ENCODE measurements around the gene SHC3. TPM values are rescaled to one million over a fixed set of nuclear protein-coding genes. Genes with fewer than 3 reads are reported as not detected.

The SHC3 gene
- total RNA-seq, 2 experiments from 2014 or later = not detected

DNA sequence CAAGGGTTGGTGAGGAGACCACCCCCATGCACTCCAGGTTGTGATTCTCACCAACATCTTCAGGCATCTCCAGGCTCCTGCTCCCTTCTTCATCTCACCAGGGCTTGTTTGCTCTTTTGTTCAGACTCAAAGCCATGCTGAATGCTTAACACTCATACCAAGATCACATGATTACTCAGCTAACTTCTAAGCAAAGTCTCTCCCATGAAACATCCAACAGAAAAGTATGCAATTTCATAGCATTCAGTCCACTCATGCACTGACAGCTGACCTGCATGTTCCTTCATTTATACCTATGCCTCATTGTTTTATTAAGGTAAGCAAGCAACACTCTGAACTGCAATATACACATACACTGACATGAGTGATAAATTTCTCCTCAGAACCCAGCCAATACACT is 69.0 kb downstream of the SHC3 start:
- Histone ChIP-seq H3K4me3 (ENCODE audit: low read length) (no peak overlapping the region), H3K4me1 (ENCODE audit: insufficient read depth, low read length) (no peaks in the 10 kb centered on the region), H3K36me3 (ENCODE audit: insufficient read depth, low read length) (no peaks in the 10 kb centered on the region), H3K27ac (ENCODE audit: low read depth in 1 of 2, low read length in 2 of 2) (no peak overlapping the region), H3K27me3 (ENCODE audit: control insufficient read depth in 1 of 2, insufficient read depth in 2 of 2, low read length in 2 of 2) (no peaks in the 10 kb centered on the region), H3K9me3 (ENCODE audit: control insufficient read depth in 1 of 2, insufficient read depth in 1 of 2, low read length in 2 of 2) (peaks cover 0 to 5% of the 10 kb centered on the region in 2 experiments)
- Mint-ChIP-seq H3K36me3 (ENCODE audit: low read depth) (no peaks in the 10 kb centered on the region), H3K9me3 (no peaks in the 10 kb centered on the region), H3K4me3 (no peak overlapping the region), H3K27me3 (peaks cover 33% of the 10 kb centered on the region), H3K27ac (no peak overlapping the region), H3K4me1 (ENCODE audit: low read depth) (no peaks in the 10 kb centered on the region)
- CTCF ChIA-PET = no interaction called here
- intact Hi-C loops (cut with DNase I, micrococcal nuclease) = no loop called here
- POLR2A ChIA-PET = no interaction called here
- no peak for DNase-seq
- TF ChIP-seq CTCF (IDR thresholded peaks at IDR 0.05) = no peak
- ATAC-seq (ENCODE audit: poor library complexity) = no peak

DNA sequence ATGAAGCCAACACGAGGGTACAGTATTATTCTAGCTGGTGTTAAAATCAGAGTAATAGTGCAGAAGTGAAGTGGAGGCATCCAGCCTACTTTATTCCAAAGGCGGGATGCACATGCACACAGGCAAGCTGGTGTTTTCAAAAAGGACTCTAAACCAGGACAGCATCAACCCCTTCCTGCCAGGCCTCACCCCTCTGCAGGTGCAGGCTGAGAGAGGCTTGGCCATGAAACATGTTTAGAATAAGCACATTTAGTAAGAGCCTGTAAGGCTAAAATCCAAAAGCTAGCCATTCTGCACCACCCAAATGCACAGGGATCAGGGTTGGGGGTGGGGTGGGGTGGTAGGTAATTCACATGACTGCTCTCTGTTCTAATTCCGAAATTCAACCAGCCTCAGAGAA is 71.2 kb downstream of the SHC3 start:
- Mint-ChIP-seq H3K4me3 (no peak overlapping the region), H3K27me3 (peaks cover 34% of the 10 kb centered on the region)

GRCh38 chr9:89106224-89106851 is 72.3 kb downstream of the SHC3 start:
- no peak overlapping the region for H3K4me3 Mint-ChIP-seq
- DNase-seq (no peak), ATAC-seq (ENCODE audit: poor library complexity) (no peak)
- Histone ChIP-seq H3K36me3 (ENCODE audit: insufficient read depth, low read length) (no peaks in the 10 kb centered on the region), H3K27ac (ENCODE audit: low read depth in 1 of 2, low read length in 2 of 2) (no peak overlapping the region), H3K27me3 (ENCODE audit: control insufficient read depth in 1 of 2, insufficient read depth in 2 of 2, low read length in 2 of 2) (peaks cover 0 to 3% of the 10 kb centered on the region in 2 experiments), H3K4me3 (ENCODE audit: low read length) (no peak overlapping the region), H3K4me1 (ENCODE audit: insufficient read depth, low read length) (no peaks in the 10 kb centered on the region), H3K9me3 (ENCODE audit: control insufficient read depth in 1 of 2, insufficient read depth in 1 of 2, low read length in 2 of 2) (peaks cover 0 to 5% of the 10 kb centered on the region in 2 experiments)
- ChIA-PET POLR2A (no interaction called here), CTCF (no interaction called here)
- H3K9me3 Mint-ChIP-seq = no peaks in the 10 kb centered on the region
- intact Hi-C loops (cut with DNase I, micrococcal nuclease) = no loop called here
- H3K36me3 Mint-ChIP-seq (ENCODE audit: low read depth) = no peaks in the 10 kb centered on the region
- no peak overlapping the region for H3K27ac Mint-ChIP-seq
- H3K27me3 Mint-ChIP-seq = peaks cover 36% of the 10 kb centered on the region
- no peaks in the 10 kb centered on the region for H3K4me1 Mint-ChIP-seq (ENCODE audit: low read depth)
- no peak for TF ChIP-seq CTCF (IDR thresholded peaks at IDR 0.05)

More for the DNA sequence above, 71.2 kb downstream of the SHC3 start:
- ChIA-PET CTCF (no interaction called here), POLR2A (no interaction called here)
- intact Hi-C loops (cut with DNase I, micrococcal nuclease) = no loop called here
- peaks cover 0 to 5% of the 10 kb centered on the region in 2 experiments for H3K9me3 ChIP-seq (ENCODE audit: control insufficient read depth in 1 of 2, insufficient read depth in 1 of 2, low read length in 2 of 2)
- H3K4me3 ChIP-seq (ENCODE audit: low read length) = no peak overlapping the region
- Mint-ChIP-seq H3K4me1 (ENCODE audit: low read depth) (no peaks in the 10 kb centered on the region), H3K9me3 (no peaks in the 10 kb centered on the region), H3K27ac (no peak overlapping the region), H3K36me3 (ENCODE audit: low read depth) (no peaks in the 10 kb centered on the region)
- ATAC-seq (ENCODE audit: poor library complexity) (no peak), DNase-seq (no peak)
- peaks cover 0 to 3% of the 10 kb centered on the region in 2 experiments for H3K27me3 ChIP-seq (ENCODE audit: control insufficient read depth in 1 of 2, insufficient read depth in 2 of 2, low read length in 2 of 2)
- TF ChIP-seq CTCF (IDR thresholded peaks at IDR 0.05) = no peak
- no peak overlapping the region for H3K27ac ChIP-seq (ENCODE audit: low read depth in 1 of 2, low read length in 2 of 2)
- H3K4me1 ChIP-seq (ENCODE audit: insufficient read depth, low read length) = no peaks in the 10 kb centered on the region
- H3K36me3 ChIP-seq (ENCODE audit: insufficient read depth, low read length) = no peaks in the 10 kb centered on the region

Measured in CD4-positive, alpha-beta T cell (primary cell).